Immature natural killer cell (primary cell): ENCODE data around the gene HNRNPL. TPM values are rescaled to one million over a fixed set of nuclear protein-coding genes. Genes with fewer than 3 reads are reported as not detected.
A peak's percentile ranks its signal among the peaks of the same experiment; 100 is the strongest.
"Not testable (repeated sequence)": the region's sequence is repeated elsewhere in the genome, so short reads cannot be mapped to it uniquely, and the experiment has no call there.

Source experiments
- DNase-seq, 3 donors: peaks; one replicate each; pipeline ENCODE4 v3.0.0; 2022; ENCODE audit warnings: mixed read lengths in 1 of 3
- H3K27ac Mint-ChIP-seq, 6 donors: one replicate each; pipeline ENCODE4 v1.8.0; 2020; ENCODE audit warnings: mixed read lengths in 6 of 6, mild to moderate bottlenecking in 5 of 6, inconsistent platforms in 4 of 6, moderate library complexity in 3 of 6
- H3K27me3 Mint-ChIP-seq, 3 donors: one replicate each; pipeline ENCODE4 v1.8.0; 2020 to 2021; ENCODE audit warnings: low read depth in 3 of 3, mild to moderate bottlenecking in 3 of 3, mixed read lengths in 3 of 3, moderate library complexity in 3 of 3, inconsistent platforms in 1 of 3
- H3K36me3 Mint-ChIP-seq, 3 donors: one replicate each; pipeline ENCODE4 v1.8.0; 2020; ENCODE audit warnings: mixed read lengths in 3 of 3, inconsistent platforms in 2 of 3, mild to moderate bottlenecking in 2 of 3
- H3K4me1 Mint-ChIP-seq, 2 donors: one replicate each; pipeline ENCODE4 v1.8.0; 2020; ENCODE audit warnings: inconsistent platforms in 2 of 2, mild to moderate bottlenecking in 2 of 2, mixed read lengths in 2 of 2, moderate library complexity in 1 of 2
- H3K4me3 Mint-ChIP-seq, 5 donors: one replicate each; pipeline ENCODE4 v1.8.0; 2020; ENCODE audit warnings: mild to moderate bottlenecking in 5 of 5, mixed read lengths in 5 of 5, inconsistent platforms in 3 of 5, moderate library complexity in 3 of 5
- H3K9me3 Mint-ChIP-seq, 6 donors: one replicate each; pipeline ENCODE4 v1.8.0; 2020; ENCODE audit warnings: mild to moderate bottlenecking in 6 of 6, mixed read lengths in 6 of 6, inconsistent platforms in 4 of 6, moderate library complexity in 3 of 6
- polyA plus RNA-seq, 3 donors: library from polyadenylated mRNA; unstranded; fragments of 300-500 nt; fragmentation: Illumina TruSeq; gene quantifications; one replicate each; pipeline ENCODE4 v1.2.3, GENCODE V29; 2021

HNRNPL gene
- polyA plus RNA-seq, 3 donors from 2014 or later: 16.8 to 89.6 (median 69.0) TPM

DNA sequence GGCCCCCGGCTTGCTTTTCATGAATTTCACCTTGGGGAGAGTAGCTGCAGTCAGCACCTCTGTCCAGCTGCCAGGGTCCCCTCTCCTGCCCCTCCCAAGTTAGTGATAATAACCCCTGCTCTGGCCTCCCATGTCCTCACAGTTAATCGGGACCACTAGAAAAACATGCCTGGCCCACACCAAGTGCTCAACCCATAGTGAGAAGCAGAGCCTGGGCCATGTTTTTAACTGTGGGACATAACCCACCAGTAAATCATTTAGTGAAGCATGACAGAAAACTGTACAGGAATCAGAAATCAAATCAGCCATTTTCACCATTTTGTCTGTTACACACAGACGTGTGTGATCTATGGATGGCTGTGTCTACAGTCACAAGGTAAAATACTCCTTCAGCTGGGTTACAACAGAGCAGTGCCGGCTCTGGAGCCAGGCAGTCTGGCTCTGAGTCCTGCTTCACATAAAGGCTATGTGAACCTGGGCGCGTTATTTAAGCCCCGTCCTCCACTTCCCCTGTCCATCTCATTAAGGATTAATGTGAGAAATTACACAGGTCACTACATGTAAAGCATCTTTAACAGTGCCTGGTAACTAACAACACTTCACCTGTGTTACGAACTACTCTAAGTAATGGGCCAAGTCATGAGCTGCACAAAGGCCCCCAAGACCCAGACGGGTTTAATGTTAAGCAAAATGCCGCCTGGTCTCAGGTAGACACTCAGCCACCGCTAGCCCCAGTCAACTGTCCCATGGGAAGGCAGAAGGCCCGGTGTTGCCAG, 10.6 kb downstream of the HNRNPL start:
- Mint-ChIP-seq H3K27ac (peak overlapping the region in 5 of 6 donors; percentile 37 to 84 (median 68)), H3K27me3 (peaks cover 18 to 30% (median 25%) of the 10 kb centered on the region in 3 donors), H3K36me3 (peaks cover 28 to 75% (median 49%) of the 10 kb centered on the region in 3 donors), H3K4me1 (peaks cover 33 to 36% of the 10 kb centered on the region in 2 donors), H3K9me3 (no peaks in the 10 kb centered on the region), H3K4me3 (no peak overlapping the region)
- DNase-seq: no peak

DNA sequence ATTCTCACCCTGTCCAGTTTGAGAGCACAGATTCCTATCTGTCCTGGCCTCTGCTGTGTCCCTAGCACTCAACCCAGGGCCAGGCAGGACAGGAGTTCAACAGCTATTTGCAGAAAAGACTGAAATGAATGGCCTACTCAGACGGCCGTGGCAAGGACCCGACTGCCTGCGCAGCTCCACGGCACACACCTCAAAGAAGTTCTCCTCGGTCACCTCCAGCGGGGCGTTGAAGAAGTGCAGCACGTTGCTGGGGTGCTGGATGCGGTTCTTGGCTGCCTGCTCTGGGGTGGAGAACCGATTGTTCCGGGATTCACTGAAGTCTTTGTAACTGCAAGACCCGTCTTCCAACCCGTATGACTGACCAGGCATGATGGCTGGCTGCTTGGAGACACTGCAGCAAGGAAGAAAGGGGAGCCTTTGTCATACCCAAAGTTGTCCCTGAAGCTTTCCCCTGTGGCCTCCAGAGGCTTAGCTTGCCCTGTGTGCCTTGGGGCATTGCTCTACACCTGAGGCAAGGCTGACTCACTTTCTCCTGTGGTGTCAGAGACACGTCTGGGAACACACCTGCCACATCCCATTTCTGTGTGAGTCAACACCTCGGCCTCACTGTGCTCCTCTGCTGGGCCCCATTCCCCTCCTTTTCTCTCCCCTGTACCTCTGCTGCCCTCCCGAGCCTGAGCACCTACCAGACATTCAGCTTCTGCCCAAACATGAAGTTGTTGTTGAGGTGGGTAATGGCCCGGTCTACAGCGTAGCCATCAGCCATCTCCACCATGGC, 11.4 kb downstream of the HNRNPL start:
- no peak for DNase-seq
- Mint-ChIP-seq H3K4me3 (no peak overlapping the region), H3K27me3 (peaks cover 15 to 30% (median 25%) of the 10 kb centered on the region in 3 donors), H3K4me1 (peaks cover 25 to 28% of the 10 kb centered on the region in 2 donors), H3K27ac (peak overlapping the region in 5 of 6 donors; percentile 37 to 84 (median 65)), H3K9me3 (no peaks in the 10 kb centered on the region), H3K36me3 (peaks cover 23 to 67% (median 44%) of the 10 kb centered on the region in 3 donors)

DNA sequence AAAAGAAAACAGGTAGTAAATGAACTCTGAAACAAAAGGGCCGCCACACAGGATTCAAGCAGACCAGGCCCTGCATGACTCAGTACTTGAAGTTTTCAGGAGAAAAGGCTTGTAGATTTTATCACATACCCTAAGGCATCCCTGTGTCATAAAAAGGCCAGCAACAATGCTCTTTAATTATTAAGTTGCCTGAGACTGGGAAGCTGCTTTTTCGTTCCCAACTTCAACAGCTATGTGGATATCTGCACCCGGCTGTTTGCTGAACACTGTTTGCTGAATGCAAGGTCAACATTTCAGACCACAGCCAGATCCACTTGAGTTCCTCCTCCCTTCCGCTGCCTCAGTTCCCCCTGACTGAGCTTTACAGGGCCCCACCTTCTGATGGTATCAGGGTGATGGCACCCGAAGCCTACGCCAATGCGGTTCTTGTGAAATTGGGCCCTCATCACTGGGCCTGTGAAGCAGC, 12.1 kb downstream of the HNRNPL start:
- Mint-ChIP-seq H3K27me3 (peaks cover 15 to 27% (median 22%) of the 10 kb centered on the region in 3 donors), H3K4me3 (no peak overlapping the region), H3K9me3 (no peaks in the 10 kb centered on the region), H3K36me3 (peaks cover 19 to 60% (median 41%) of the 10 kb centered on the region in 3 donors), H3K4me1 (peaks cover 20 to 21% of the 10 kb centered on the region in 2 donors), H3K27ac (peak overlapping the region in 2 of 6 donors; percentile 30 to 42)
- no peak for DNase-seq

DNA sequence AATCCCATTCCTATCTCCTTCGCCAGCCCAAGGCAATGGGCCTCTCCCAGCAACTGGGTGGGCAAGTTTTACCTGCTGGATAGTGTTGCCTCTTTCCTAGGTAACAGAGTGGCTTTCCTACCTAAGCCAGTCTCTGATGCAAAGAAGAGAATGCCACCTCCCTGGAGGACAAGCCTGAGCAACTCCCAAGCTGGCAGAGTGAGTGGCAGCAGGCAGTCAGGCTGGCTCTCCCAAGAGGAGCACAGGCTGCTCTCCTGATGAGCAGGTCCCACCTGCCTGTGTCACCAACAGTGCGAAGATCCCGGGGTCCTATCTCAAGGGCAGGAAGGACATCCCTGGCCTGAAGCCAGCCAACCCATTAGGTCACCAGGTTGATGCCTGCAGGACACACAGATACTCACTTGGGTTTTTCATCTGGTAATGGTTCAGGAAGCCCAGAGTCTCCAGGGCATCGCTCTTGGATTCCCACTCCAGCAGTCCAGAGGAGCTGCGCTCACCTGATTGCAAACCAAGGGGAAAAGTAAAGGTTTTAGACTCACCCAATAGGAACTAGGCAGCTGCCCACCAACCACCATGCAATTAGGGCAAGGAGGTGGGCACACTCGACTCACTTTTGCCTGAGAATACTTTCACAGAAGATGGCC, 12.7 kb downstream of the HNRNPL start:
- DNase-seq: no peak
- Mint-ChIP-seq H3K9me3 (no peaks in the 10 kb centered on the region), H3K36me3 (peaks cover 15 to 54% (median 35%) of the 10 kb centered on the region in 3 donors), H3K4me3 (no peak overlapping the region), H3K27me3 (peaks cover 12 to 21% (median 16%) of the 10 kb centered on the region in 3 donors), H3K4me1 (peaks cover 17 to 18% of the 10 kb centered on the region in 2 donors), H3K27ac (peak overlapping the region in 3 of 6 donors; percentile 30 to 57 (median 42))

DNA sequence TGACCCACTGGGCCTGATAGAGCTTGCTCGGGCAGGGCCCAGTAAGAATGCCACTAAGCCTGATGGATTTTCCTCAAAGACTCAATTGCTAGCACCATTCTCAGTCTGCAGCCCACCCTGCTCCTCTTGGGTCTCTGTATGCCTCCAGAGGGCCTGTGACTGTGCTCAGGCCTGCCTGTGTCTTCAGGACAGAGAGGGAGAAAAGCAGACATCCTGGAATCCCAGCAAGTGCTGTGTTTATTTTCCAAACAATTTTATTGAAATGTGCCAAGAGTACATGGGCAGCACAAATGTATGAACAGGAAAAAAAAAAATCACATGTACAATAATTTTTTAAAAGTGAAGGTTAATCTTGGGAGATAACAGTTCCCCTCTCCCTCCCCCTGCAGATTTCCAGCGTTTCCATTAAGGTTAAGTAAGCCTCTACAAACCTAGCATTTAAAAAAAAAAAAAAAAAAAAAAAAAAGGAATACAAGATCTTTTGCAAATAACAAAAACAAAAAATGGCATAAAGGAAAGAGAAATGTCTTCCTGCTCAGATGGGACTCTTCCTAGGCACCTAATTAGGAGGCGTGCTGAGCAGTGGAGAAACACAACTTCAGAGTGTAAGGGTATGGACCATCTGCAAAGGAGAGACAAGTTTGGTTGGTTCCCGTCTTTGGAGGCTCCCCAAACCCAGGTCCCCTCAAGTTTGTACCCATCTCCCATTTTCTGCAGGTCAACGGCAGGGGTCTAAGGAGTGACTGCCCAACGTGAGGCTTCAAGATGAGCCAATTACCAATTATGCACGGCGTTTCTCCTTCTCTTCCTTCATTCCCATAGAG, 13.4 kb downstream of the HNRNPL start:
- H3K4me1 Mint-ChIP-seq: peaks cover 18 to 19% of the 10 kb centered on the region in 2 donors
- peaks cover 11 to 14% (median 14%) of the 10 kb centered on the region in 3 donors for H3K27me3 Mint-ChIP-seq
- H3K27ac Mint-ChIP-seq: peak overlapping the region in 4 of 6 donors; percentile 30 to 57 (median 48)
- H3K36me3 Mint-ChIP-seq: peaks cover 11 to 47% (median 29%) of the 10 kb centered on the region in 3 donors
- DNase-seq: no peak
- no peaks in the 10 kb centered on the region for H3K9me3 Mint-ChIP-seq
- H3K4me3 Mint-ChIP-seq: no peak overlapping the region

DNA sequence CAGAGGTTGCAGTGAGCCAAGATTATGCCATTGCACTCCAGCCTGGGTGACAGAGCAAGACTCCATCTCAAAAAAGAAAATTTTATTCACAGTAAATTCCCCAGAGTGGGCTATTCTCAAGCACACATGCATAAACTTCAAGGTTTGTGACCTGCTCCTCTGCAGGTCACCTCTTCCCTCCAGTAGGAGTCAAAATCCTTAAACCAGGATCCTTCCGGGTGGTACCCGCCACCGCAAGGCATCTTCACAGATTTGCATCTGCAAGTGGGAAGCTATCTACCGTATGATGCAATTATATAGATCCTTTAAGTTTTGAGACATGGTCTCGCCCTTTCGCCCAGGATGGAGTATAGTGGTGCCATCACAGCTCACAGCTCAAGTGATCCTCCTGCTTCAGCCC, 15.2 kb downstream of the HNRNPL start:
- Mint-ChIP-seq H3K4me1 (peaks cover 27 to 29% of the 10 kb centered on the region in 2 donors), H3K9me3 (no peaks in the 10 kb centered on the region), H3K27me3 (peaks cover 9 to 11% (median 10%) of the 10 kb centered on the region in 3 donors), H3K4me3 (no peak overlapping the region), H3K36me3 (peaks cover 15 to 40% (median 22%) of the 10 kb centered on the region in 3 donors), H3K27ac (peak overlapping the region in 2 of 6 donors; percentile 40 to 71)
- DNase-seq: no peak

DNA sequence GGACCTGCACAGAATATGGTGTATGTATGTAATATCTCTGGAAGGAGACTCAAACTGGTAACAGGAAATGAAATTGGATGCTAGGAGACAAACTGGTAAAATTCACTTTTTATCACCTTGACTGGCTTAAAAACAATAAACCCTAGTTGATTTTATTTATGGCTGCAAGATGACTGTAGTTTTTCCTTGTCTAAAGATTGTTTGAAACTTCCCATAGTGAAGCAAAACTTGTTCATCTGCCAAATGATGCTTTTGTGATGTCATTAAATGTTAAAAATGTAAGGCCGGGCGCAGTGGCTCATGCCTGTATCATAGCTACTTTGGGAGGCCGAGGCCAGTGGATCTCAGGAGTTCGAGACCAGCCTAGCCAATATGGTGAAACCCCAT, 15.7 kb downstream of the HNRNPL start:
- H3K27ac Mint-ChIP-seq: peak overlapping the region in 5 of 6 donors; percentile 34 to 70 (median 63)
- no peak for DNase-seq
- H3K9me3 Mint-ChIP-seq: no peaks in the 10 kb centered on the region
- peaks cover 7 to 11% (median 9%) of the 10 kb centered on the region in 3 donors for H3K27me3 Mint-ChIP-seq
- H3K4me1 Mint-ChIP-seq: peaks cover 27 to 29% of the 10 kb centered on the region in 2 donors
- H3K4me3 Mint-ChIP-seq: no peak overlapping the region
- peaks cover 10 to 35% (median 18%) of the 10 kb centered on the region in 3 donors for H3K36me3 Mint-ChIP-seq

DNA sequence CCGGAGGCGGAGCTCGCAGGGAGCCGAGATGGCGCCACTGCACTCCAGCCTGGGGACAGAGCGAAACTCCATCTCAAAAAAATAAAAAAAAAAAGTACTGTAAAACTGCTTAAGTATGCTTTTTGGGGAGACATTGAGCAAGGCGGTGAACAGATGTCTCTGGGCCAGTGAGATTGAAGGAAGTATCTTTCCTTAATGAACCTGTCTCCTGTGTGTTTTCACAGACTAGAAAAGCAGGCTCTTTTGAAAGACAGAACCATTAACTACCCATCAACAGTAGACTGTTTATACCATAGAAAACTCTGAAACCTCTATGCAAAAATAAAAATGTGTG, 16.7 kb downstream of the HNRNPL start:
- no peak for DNase-seq
- Mint-ChIP-seq H3K27ac (peak overlapping the region in 5 of 6 donors; percentile 24 to 70 (median 30)), H3K4me3 (peak overlapping the region in 3 of 5 donors; percentile 15 to 21 (median 15)), H3K4me1 (peaks cover 27 to 28% of the 10 kb centered on the region in 2 donors), H3K9me3 (no peaks in the 10 kb centered on the region), H3K27me3 (peaks cover 0 to 7% (median 3%) of the 10 kb centered on the region in 3 donors), H3K36me3 (peaks cover 12 to 29% (median 14%) of the 10 kb centered on the region in 3 donors)

DNA sequence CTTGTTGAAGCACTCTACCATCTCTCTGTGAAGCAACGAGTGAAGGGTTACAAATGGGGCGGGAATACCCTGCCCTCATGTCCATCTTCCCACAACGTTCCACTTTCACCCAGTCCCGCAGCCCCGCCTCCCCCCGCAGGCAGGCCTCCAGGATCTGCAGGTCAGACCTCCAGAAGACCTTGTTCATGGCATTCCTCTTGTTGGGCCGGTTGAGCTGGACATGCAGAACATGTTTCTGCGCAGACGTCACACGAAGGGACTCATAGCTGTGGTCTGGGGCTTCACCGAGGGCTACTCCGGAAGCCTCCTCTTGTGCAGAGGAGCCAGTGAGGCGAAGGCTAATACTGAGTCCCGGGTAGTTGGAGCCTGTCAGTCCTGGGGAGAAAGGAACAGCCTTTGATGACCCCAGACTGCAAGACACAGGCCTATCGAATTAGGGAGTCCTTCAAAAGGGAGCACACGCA, 18.6 kb downstream of the HNRNPL start:
- peaks cover 11 to 23% (median 13%) of the 10 kb centered on the region in 3 donors for H3K36me3 Mint-ChIP-seq
- H3K4me1 Mint-ChIP-seq: peaks cover 31 to 39% of the 10 kb centered on the region in 2 donors
- H3K27me3 Mint-ChIP-seq: peaks cover 0 to 4% (median 3%) of the 10 kb centered on the region in 3 donors
- peak in 1 of 3 donors; percentile 36 for DNase-seq
- H3K9me3 Mint-ChIP-seq: no peaks in the 10 kb centered on the region
- H3K27ac Mint-ChIP-seq: peak overlapping the region; percentile 89 to 98 (median 95)
- H3K4me3 Mint-ChIP-seq: peak overlapping the region; percentile 90 to 96 (median 92)

DNA sequence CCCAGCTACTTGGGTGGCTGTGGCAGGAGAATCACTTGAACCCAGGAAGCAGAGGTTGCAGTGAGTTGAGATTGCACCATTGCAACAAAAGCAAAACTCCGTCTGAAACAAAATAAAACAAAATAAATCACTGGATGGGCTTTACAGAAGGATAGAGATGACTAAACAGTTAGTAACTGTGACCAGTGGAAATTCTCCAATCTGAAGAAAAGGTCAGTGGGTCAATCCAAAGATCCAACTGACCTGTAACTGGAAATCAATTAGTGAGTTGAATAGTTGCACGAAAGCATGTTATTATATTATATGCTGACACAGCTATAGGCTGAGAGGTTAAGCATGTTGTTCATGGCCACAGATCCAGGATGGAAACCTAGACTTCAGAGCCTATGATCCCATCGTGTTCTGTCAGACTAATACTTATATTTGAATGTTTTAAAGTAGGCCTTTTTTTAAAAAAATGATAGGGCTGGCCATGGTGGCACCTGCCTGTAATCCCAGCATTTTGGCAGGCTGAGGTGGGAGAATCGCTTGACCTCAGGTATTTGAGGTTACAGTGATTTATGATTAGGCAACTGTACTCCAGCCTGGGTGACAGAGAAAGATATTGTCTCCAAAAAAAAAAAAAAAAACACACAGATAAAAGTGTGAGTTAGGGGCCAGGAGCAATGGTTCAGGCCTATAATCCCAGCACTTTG, 19.6 kb downstream of the HNRNPL start:
- H3K27me3 Mint-ChIP-seq: peaks cover 0 to 4% (median 3%) of the 10 kb centered on the region in 3 donors
- peaks cover 11 to 20% (median 11%) of the 10 kb centered on the region in 3 donors for H3K36me3 Mint-ChIP-seq
- H3K9me3 Mint-ChIP-seq: no peaks in the 10 kb centered on the region
- peak overlapping the region; percentile 90 to 96 (median 92) for H3K4me3 Mint-ChIP-seq
- H3K4me1 Mint-ChIP-seq: peaks cover 33 to 41% of the 10 kb centered on the region in 2 donors
- no peak for DNase-seq
- peak overlapping the region; percentile 89 to 98 (median 95) for H3K27ac Mint-ChIP-seq

DNA sequence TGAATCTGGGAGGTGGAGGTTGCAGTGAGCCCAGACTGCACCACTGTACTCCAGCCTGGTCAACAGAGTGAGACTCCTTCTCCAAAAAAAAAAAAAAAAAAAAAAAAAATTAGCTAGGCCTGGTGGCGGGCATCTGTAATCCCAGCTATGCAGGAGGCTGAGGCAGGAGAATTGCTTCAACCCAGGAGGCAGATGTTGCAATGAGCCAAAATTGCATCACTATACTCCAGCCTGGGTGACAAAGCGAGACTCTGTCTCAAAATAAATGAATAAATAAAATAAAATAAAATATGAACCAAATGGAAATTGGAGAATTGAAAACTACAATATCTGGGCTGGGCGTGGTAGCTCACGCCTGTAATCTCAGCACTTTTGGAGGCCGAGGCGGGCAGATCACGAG, 20.6 kb downstream of the HNRNPL start:
- peak overlapping the region in 1 of 5 donors; percentile 18 for H3K4me3 Mint-ChIP-seq
- H3K27ac Mint-ChIP-seq, H3K9me3 Mint-ChIP-seq, DNase-seq, H3K27me3 Mint-ChIP-seq: not testable (repeated sequence)
- H3K36me3 Mint-ChIP-seq: peaks cover 11 to 20% (median 11%) of the 10 kb centered on the region in 3 donors
- H3K4me1 Mint-ChIP-seq: peaks cover 33 to 50% of the 10 kb centered on the region in 2 donors
